HG02678 (cell line): ENCODE results near the gene PIK3CA.
A peak's percentile ranks its signal among the peaks of the same experiment; 100 is the strongest.
"Not testable (repeated sequence)": the region's sequence is repeated elsewhere in the genome, so short reads cannot be mapped to it uniquely, and the experiment has no call there.

Source experiments
- ATAC-seq: cut with Tn5 transposase; IDR thresholded peaks from one replicate; pipeline ENCODE4 v1.9.1; 2021; ENCODE audit warnings: mild to moderate bottlenecking, moderate library complexity; ENCODE audit not compliant: unreplicated experiment

The PIK3CA gene

GRCh38 chr3:179196098-179196497 lies 47.9 kb downstream of the PIK3CA start:
- peak; percentile 95 for ATAC-seq

- ATAC-seq, result no peak
These were observed 48.5 kb downstream of the PIK3CA start for GRCh38 chr3:179196700-179197099.

GRCh38 chr3:179200790-179201189 lies 52.6 kb downstream of the PIK3CA start:
- no peak for ATAC-seq

GRCh38 chr3:179215550-179215949 lies 67.4 kb downstream of the PIK3CA start:
- ATAC-seq, result not testable (repeated sequence)

- ATAC-seq, result not testable (repeated sequence)
These were observed 70.1 kb downstream of the PIK3CA start for GRCh38 chr3:179218213-179218612.

- no peak for ATAC-seq
These were observed 75.4 kb downstream of the PIK3CA start for GRCh38 chr3:179223548-179223947.

- ATAC-seq, result no peak
These were observed 76.4 kb downstream of the PIK3CA start for GRCh38 chr3:179224584-179224983.

- ATAC-seq, result no peak
These were observed 79.2 kb downstream of the PIK3CA start for GRCh38 chr3:179227349-179227748.

- ATAC-seq, result no peak
These were observed 81.0 kb downstream of the PIK3CA start for GRCh38 chr3:179229177-179229576.

GRCh38 chr3:179233043-179233442 lies 84.9 kb downstream of the PIK3CA start:
- ATAC-seq, result no peak

- ATAC-seq, result no peak
These were observed 86.0 kb downstream of the PIK3CA start for GRCh38 chr3:179234199-179234598.

GRCh38 chr3:179236669-179237301 lies 88.6 kb downstream of the PIK3CA start:
- peak; percentile 82 for ATAC-seq

- ATAC-seq, result peak; percentile 56
These were observed 92.1 kb downstream of the PIK3CA start for GRCh38 chr3:179240299-179240698.

- not testable (repeated sequence) for ATAC-seq
These were observed 94.7 kb downstream of the PIK3CA start for GRCh38 chr3:179242859-179243258.

- no peak for ATAC-seq
These were observed 96.7 kb downstream of the PIK3CA start for GRCh38 chr3:179244878-179245277.

- ATAC-seq, result no peak
These were observed 99.3 kb downstream of the PIK3CA start for GRCh38 chr3:179247289-179248015.

- no peak for ATAC-seq
These were observed 102.8 kb downstream of the PIK3CA start, which contains the start of gene KCNMB3 for GRCh38 chr3:179250803-179251476. KCNMB3 (minus strand) TSS chr3:179251114; CDS start chr3:179250990, 124 bp downstream.

GRCh38 chr3:179256813-179257212 lies 108.7 kb downstream of the PIK3CA start:
- no peak for ATAC-seq

GRCh38 chr3:179257742-179258141 lies 109.6 kb downstream of the PIK3CA start:
- ATAC-seq, result not testable (repeated sequence)

GRCh38 chr3:179258820-179259219 lies 110.7 kb downstream of the PIK3CA start:
- no peak for ATAC-seq

- not testable (repeated sequence) for ATAC-seq
These were observed 112.0 kb downstream of the PIK3CA start for GRCh38 chr3:179259959-179260756.
